WTC11 (cell line): ENCODE measurements around the gene WNK2.

Experiments used
- ZNF512 ChIP-seq: sonication (generic); formaldehyde crosslinking; IDR thresholded peaks from 2 replicates; pipeline ENCODE4 v1.8.1; 2022; ENCODE audit warnings: missing genetic modification reagents, borderline replicate concordance
- TF ChIP-seq, protein P1 (sequence below): fragments of 200-600 bp; IDR thresholded peaks from 2 replicates; pipeline ENCODE4 v1.8.0; 2022; ENCODE audit warnings: antibody characterized with exemption

DNA sequence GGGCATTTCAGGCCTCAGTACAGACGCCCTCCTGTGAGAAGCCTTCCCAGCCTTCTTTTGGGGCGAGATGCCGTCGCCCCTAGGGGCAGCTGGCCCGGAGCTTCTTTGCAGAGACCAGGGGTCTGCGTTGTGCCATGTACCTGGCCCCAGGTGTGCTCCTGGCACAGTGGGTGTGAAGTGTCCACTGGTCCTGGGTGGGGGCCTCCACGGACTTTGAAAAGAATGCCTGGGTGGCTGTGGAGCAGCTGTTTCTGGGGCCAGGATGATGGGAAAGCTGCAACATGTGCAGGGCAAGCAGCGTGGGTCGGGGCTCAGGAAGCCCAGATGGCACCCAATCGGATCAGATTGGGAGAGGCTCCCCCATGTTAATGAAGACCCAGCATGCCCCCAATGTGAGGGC lies 47.8 kb downstream of the WNK2 start:
- no peak for TF ChIP-seq ZNF512
- TF ChIP-seq, protein P1, sequence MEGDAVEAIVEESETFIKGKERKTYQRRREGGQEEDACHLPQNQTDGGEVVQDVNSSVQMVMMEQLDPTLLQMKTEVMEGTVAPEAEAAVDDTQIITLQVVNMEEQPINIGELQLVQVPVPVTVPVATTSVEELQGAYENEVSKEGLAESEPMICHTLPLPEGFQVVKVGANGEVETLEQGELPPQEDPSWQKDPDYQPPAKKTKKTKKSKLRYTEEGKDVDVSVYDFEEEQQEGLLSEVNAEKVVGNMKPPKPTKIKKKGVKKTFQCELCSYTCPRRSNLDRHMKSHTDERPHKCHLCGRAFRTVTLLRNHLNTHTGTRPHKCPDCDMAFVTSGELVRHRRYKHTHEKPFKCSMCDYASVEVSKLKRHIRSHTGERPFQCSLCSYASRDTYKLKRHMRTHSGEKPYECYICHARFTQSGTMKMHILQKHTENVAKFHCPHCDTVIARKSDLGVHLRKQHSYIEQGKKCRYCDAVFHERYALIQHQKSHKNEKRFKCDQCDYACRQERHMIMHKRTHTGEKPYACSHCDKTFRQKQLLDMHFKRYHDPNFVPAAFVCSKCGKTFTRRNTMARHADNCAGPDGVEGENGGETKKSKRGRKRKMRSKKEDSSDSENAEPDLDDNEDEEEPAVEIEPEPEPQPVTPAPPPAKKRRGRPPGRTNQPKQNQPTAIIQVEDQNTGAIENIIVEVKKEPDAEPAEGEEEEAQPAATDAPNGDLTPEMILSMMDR = no peak
